Activated naive CD4-positive, alpha-beta T cell treated with anti-CD3 and anti-CD28 coated beads, Interleukin-2, amount 10 ng/mL, durations not matched to agents 7 days and 5 days (primary cell): Measurements from ENCODE around the gene CTNNA3.

Experiments used
- CTCF ChIA-PET: fragments of 350-600 bp; sonication (Branson Sonifier 250); formaldehyde crosslinking; loops from one replicate; lab custom pipeline; 2021; ENCODE audit warnings: antibody characterized with exemption; lab: Charles Lee
- DNase-seq: peaks from one replicate; pipeline ENCODE4 v3.0.0-alpha.2; 2020
- H3K27ac Mint-ChIP-seq: one replicate; pipeline ENCODE4 v1.8.0; 2021; ENCODE audit warnings: mild to moderate bottlenecking, moderate library complexity, mixed read lengths
- H3K27me3 Mint-ChIP-seq: one replicate; pipeline ENCODE4 v1.8.0; 2021; ENCODE audit warnings: mild to moderate bottlenecking, mixed read lengths
- H3K36me3 Mint-ChIP-seq: one replicate; pipeline ENCODE4 v1.8.0; 2021; ENCODE audit warnings: mixed read lengths
- H3K4me1 Mint-ChIP-seq: one replicate; pipeline ENCODE4 v1.8.0; 2021; ENCODE audit warnings: mixed read lengths
- H3K4me3 Mint-ChIP-seq: one replicate; pipeline ENCODE4 v1.8.0; 2021; ENCODE audit warnings: mild to moderate bottlenecking, moderate library complexity, mixed read lengths
- H3K9me3 Mint-ChIP-seq: one replicate; pipeline ENCODE4 v1.8.0; 2021; ENCODE audit warnings: mixed read lengths

The CTNNA3 gene

GRCh38 chr10:66999762-67000545, 696.0 kb downstream of the CTNNA3 start:
- CTCF ChIA-PET: no interaction called here

GRCh38 chr10:66996996-66997395, 699.0 kb downstream of the CTNNA3 start:
- Mint-ChIP-seq H3K9me3 (no peaks in the 10 kb centered on the region), H3K36me3 (no peaks in the 10 kb centered on the region), H3K4me1 (no peaks in the 10 kb centered on the region), H3K27ac (no peak overlapping the region), H3K27me3 (no peaks in the 10 kb centered on the region), H3K4me3 (no peak overlapping the region)
- no peak for DNase-seq
- CTCF ChIA-PET: no interaction called here

More at GRCh38 chr10:66999762-67000545, 696.0 kb downstream of the CTNNA3 start:
- H3K4me1 Mint-ChIP-seq: no peaks in the 10 kb centered on the region
- H3K36me3 Mint-ChIP-seq: no peaks in the 10 kb centered on the region
- H3K9me3 Mint-ChIP-seq: no peaks in the 10 kb centered on the region
- H3K4me3 Mint-ChIP-seq: no peak overlapping the region
- no peak overlapping the region for H3K27ac Mint-ChIP-seq
- H3K27me3 Mint-ChIP-seq: no peaks in the 10 kb centered on the region
- DNase-seq: no peak

- H3K4me1 Mint-ChIP-seq: no peaks in the 10 kb centered on the region
- H3K36me3 Mint-ChIP-seq: no peaks in the 10 kb centered on the region
- H3K4me3 Mint-ChIP-seq: no peak overlapping the region
- H3K9me3 Mint-ChIP-seq: no peaks in the 10 kb centered on the region
- H3K27ac Mint-ChIP-seq: no peak overlapping the region
- H3K27me3 Mint-ChIP-seq: no peaks in the 10 kb centered on the region
- CTCF ChIA-PET: no interaction called here
- no peak for DNase-seq
These were observed 705.7 kb downstream of the CTNNA3 start for GRCh38 chr10:66990143-66990830.

GRCh38 chr10:66983475-66983818, 712.5 kb downstream of the CTNNA3 start:
- no peaks in the 10 kb centered on the region for H3K27me3 Mint-ChIP-seq
- H3K4me3 Mint-ChIP-seq: no peak overlapping the region
- no peaks in the 10 kb centered on the region for H3K36me3 Mint-ChIP-seq
- H3K27ac Mint-ChIP-seq: no peak overlapping the region
- no peak for DNase-seq
- CTCF ChIA-PET: interaction anchor here (1.3 kb wide), 1 partner anchor 17 kb away, joined by 3 read pairs; no protein-coding TSS in a partner anchor
- no peaks in the 10 kb centered on the region for H3K9me3 Mint-ChIP-seq
- no peaks in the 10 kb centered on the region for H3K4me1 Mint-ChIP-seq

GRCh38 chr10:66982792-66983474, 713.1 kb downstream of the CTNNA3 start:
- H3K27me3 Mint-ChIP-seq: no peaks in the 10 kb centered on the region
- H3K4me3 Mint-ChIP-seq: no peak overlapping the region
- H3K9me3 Mint-ChIP-seq: no peaks in the 10 kb centered on the region
- no peaks in the 10 kb centered on the region for H3K36me3 Mint-ChIP-seq
- H3K4me1 Mint-ChIP-seq: no peaks in the 10 kb centered on the region
- no peak for DNase-seq
- CTCF ChIA-PET: interaction anchor here (1.3 kb wide), 1 partner anchor 17 kb away, joined by 3 read pairs; no protein-coding TSS in a partner anchor
- no peak overlapping the region for H3K27ac Mint-ChIP-seq

- H3K4me3 Mint-ChIP-seq: no peak overlapping the region
These were observed 714.0 kb downstream of the CTNNA3 start for GRCh38 chr10:66982053-66982420.

GRCh38 chr10:66981361-66982052, 714.5 kb downstream of the CTNNA3 start:
- H3K9me3 Mint-ChIP-seq: no peaks in the 10 kb centered on the region
- H3K36me3 Mint-ChIP-seq: no peaks in the 10 kb centered on the region
- H3K4me3 Mint-ChIP-seq: no peak overlapping the region
- no peaks in the 10 kb centered on the region for H3K4me1 Mint-ChIP-seq
- DNase-seq: no peak
- CTCF ChIA-PET: no interaction called here
- no peak overlapping the region for H3K27ac Mint-ChIP-seq
- H3K27me3 Mint-ChIP-seq: no peaks in the 10 kb centered on the region

More at GRCh38 chr10:66982053-66982420, 714.0 kb downstream of the CTNNA3 start:
- Mint-ChIP-seq H3K27me3 (no peaks in the 10 kb centered on the region), H3K27ac (no peak overlapping the region), H3K36me3 (no peaks in the 10 kb centered on the region), H3K4me1 (no peaks in the 10 kb centered on the region), H3K9me3 (no peaks in the 10 kb centered on the region)
- DNase-seq: no peak
- CTCF ChIA-PET: no interaction called here

GRCh38 chr10:66980246-66980815, 715.7 kb downstream of the CTNNA3 start:
- CTCF ChIA-PET: no interaction called here
- Mint-ChIP-seq H3K27me3 (no peaks in the 10 kb centered on the region), H3K9me3 (no peaks in the 10 kb centered on the region), H3K27ac (no peak overlapping the region), H3K36me3 (no peaks in the 10 kb centered on the region), H3K4me1 (no peaks in the 10 kb centered on the region), H3K4me3 (no peak overlapping the region)
- DNase-seq: no peak

- H3K27ac Mint-ChIP-seq: no peak overlapping the region
- CTCF ChIA-PET: no interaction called here
- no peak overlapping the region for H3K4me3 Mint-ChIP-seq
- no peaks in the 10 kb centered on the region for H3K27me3 Mint-ChIP-seq
- no peaks in the 10 kb centered on the region for H3K4me1 Mint-ChIP-seq
- no peaks in the 10 kb centered on the region for H3K36me3 Mint-ChIP-seq
- H3K9me3 Mint-ChIP-seq: no peaks in the 10 kb centered on the region
- DNase-seq: no peak
These were observed 731.0 kb downstream of the CTNNA3 start for GRCh38 chr10:66964946-66965345.

- Mint-ChIP-seq H3K4me1 (no peaks in the 10 kb centered on the region), H3K9me3 (no peaks in the 10 kb centered on the region), H3K27ac (no peak overlapping the region), H3K27me3 (no peaks in the 10 kb centered on the region), H3K36me3 (no peaks in the 10 kb centered on the region), H3K4me3 (no peak overlapping the region)
- CTCF ChIA-PET: no interaction called here
- DNase-seq: no peak
These were observed 737.5 kb downstream of the CTNNA3 start for GRCh38 chr10:66958466-66958865.

- CTCF ChIA-PET: no interaction called here
- Mint-ChIP-seq H3K9me3 (no peaks in the 10 kb centered on the region), H3K4me3 (no peak overlapping the region), H3K4me1 (no peaks in the 10 kb centered on the region), H3K27me3 (no peaks in the 10 kb centered on the region), H3K36me3 (no peaks in the 10 kb centered on the region), H3K27ac (no peak overlapping the region)
- no peak for DNase-seq
These were observed 744.1 kb downstream of the CTNNA3 start for GRCh38 chr10:66951896-66952295.

GRCh38 chr10:66943590-66943989, 752.4 kb downstream of the CTNNA3 start:
- no peak overlapping the region for H3K4me3 Mint-ChIP-seq
- no peaks in the 10 kb centered on the region for H3K9me3 Mint-ChIP-seq
- H3K27me3 Mint-ChIP-seq: no peaks in the 10 kb centered on the region
- CTCF ChIA-PET: no interaction called here
- H3K4me1 Mint-ChIP-seq: no peaks in the 10 kb centered on the region
- no peak for DNase-seq
- no peak overlapping the region for H3K27ac Mint-ChIP-seq
- H3K36me3 Mint-ChIP-seq: no peaks in the 10 kb centered on the region

GRCh38 chr10:66942407-66942806, 753.6 kb downstream of the CTNNA3 start:
- no peaks in the 10 kb centered on the region for H3K9me3 Mint-ChIP-seq
- H3K27ac Mint-ChIP-seq: no peak overlapping the region
- no peak for DNase-seq
- no peaks in the 10 kb centered on the region for H3K36me3 Mint-ChIP-seq
- H3K4me3 Mint-ChIP-seq: no peak overlapping the region
- no peaks in the 10 kb centered on the region for H3K4me1 Mint-ChIP-seq
- CTCF ChIA-PET: no interaction called here
- H3K27me3 Mint-ChIP-seq: no peaks in the 10 kb centered on the region

GRCh38 chr10:66941491-66941890, 754.5 kb downstream of the CTNNA3 start:
- CTCF ChIA-PET: no interaction called here
- DNase-seq: no peak
- Mint-ChIP-seq H3K4me1 (no peaks in the 10 kb centered on the region), H3K27ac (no peak overlapping the region), H3K36me3 (no peaks in the 10 kb centered on the region), H3K4me3 (no peak overlapping the region), H3K9me3 (no peaks in the 10 kb centered on the region), H3K27me3 (no peaks in the 10 kb centered on the region)
